ENCODE data around the gene TP53AIP1. TPM values are rescaled to one million over a fixed set of nuclear protein-coding genes. Genes with fewer than 3 reads are reported as not detected.

The TP53AIP1 gene
- total and polyA plus RNA-seq, 4 experiments from 2014 or later = not detected

GRCh38 chr11:128931066-128931465 is 11.6 kb downstream of the TP53AIP1 start:
- ChIA-PET CTCF (ENCODE audit: partially characterized antibody) (no interaction called here), POLR2A (ENCODE audit: partially characterized antibody) (no interaction called here)
- Histone ChIP-seq H3K9me3 (ENCODE audit: control insufficient read depth in 1 of 2, low read length in 2 of 2) (no peaks in the 10 kb centered on the region), H3K27me3 (ENCODE audit: insufficient read depth, low read length) (no peaks in the 10 kb centered on the region), H3K27ac (ENCODE audit: low read depth, low read length) (no peak overlapping the region), H3K4me3 (ENCODE audit: low read length in 2 of 2) (no peak overlapping the region), H3K4me1 (ENCODE audit: insufficient read depth, low read length) (no peaks in the 10 kb centered on the region), H3K36me3 (ENCODE audit: insufficient read depth, low read length) (no peaks in the 10 kb centered on the region)
- Mint-ChIP-seq H3K27ac (no peak overlapping the region), H3K4me3 (no peak overlapping the region), H3K4me1 (peaks cover 9 to 13% (median 11%) of the 10 kb centered on the region in 4 donors), H3K36me3 (no peaks in the 10 kb centered on the region), H3K27me3 (peaks cover 2 to 3% of the 10 kb centered on the region in 2 donors), H3K9me3 (peaks cover 0 to 3% (median 0%) of the 10 kb centered on the region in 8 donors)
- DNase-seq = no peak
- intact Hi-C loops (cut with micrococcal nuclease) = no loop called here

DNA sequence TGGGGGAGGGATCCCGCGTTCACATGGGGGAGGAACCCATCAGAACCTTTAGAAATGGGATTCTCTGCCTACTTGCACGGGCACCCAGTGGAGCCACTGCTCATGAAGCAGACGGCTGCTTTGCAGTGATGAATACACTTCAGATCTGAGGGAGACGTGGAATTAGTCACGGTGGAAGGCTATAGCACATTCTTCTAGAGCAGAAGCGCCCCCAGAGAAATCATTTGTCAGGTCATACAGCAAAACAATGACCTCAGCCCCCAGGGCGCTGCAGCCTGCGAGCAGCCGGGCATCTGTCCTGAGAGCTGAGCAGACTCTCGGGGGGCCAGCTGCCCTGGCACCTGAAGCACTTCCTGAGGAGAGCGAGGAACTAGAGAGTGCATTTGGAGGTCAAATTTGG is 12.7 kb downstream of the TP53AIP1 start:
- H3K36me3 Mint-ChIP-seq = no peaks in the 10 kb centered on the region
- POLR2A ChIA-PET (ENCODE audit: partially characterized antibody) = no interaction called here
- H3K27ac Mint-ChIP-seq = no peak overlapping the region
- Histone ChIP-seq H3K27ac (ENCODE audit: low read depth, low read length) (no peak overlapping the region), H3K4me1 (ENCODE audit: insufficient read depth, low read length) (no peaks in the 10 kb centered on the region), H3K36me3 (ENCODE audit: insufficient read depth, low read length) (no peaks in the 10 kb centered on the region), H3K4me3 (ENCODE audit: low read length in 2 of 2) (no peak overlapping the region), H3K9me3 (ENCODE audit: control insufficient read depth in 1 of 2, low read length in 2 of 2) (no peaks in the 10 kb centered on the region), H3K27me3 (ENCODE audit: insufficient read depth, low read length) (no peaks in the 10 kb centered on the region)
- peaks cover 2 to 3% of the 10 kb centered on the region in 2 donors for H3K27me3 Mint-ChIP-seq
- CTCF ChIA-PET (ENCODE audit: partially characterized antibody) = no interaction called here
- peaks cover 0 to 3% (median 0%) of the 10 kb centered on the region in 8 donors for H3K9me3 Mint-ChIP-seq
- H3K4me1 Mint-ChIP-seq = peaks cover 9 to 13% (median 11%) of the 10 kb centered on the region in 4 donors
- H3K4me3 Mint-ChIP-seq = no peak overlapping the region
- no peak for DNase-seq
- intact Hi-C loops (cut with micrococcal nuclease) = no loop called here

DNA sequence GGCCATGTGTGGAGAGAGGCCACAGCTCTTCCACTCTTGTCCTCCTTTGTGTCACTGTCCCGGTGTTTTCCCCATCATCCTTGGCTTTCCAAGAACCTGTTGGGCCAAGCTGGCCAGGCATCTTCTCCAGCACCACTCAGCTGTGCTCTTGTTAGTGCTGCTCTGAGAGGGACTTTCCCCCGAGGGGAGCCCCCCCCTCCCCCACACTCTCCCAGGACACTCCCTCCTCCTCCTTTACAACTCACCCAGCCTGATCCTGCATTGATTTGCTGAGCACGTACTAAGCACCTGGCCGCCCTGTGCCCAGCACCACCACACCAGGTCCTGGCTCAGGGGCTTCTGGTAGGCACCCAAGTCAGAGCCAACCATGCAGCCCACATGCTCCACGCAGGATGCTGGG is 13.2 kb downstream of the TP53AIP1 start:
- Mint-ChIP-seq H3K4me1 (peaks cover 9 to 13% (median 11%) of the 10 kb centered on the region in 4 donors), H3K36me3 (no peaks in the 10 kb centered on the region), H3K4me3 (peak overlapping the region in 2 of 8 donors; percentile 21 to 35), H3K9me3 (peaks cover 0 to 3% (median 0%) of the 10 kb centered on the region in 8 donors), H3K27me3 (peaks cover 2 to 3% of the 10 kb centered on the region in 2 donors), H3K27ac (peak overlapping the region in 1 of 7 donors; percentile 31)
- ChIA-PET POLR2A (ENCODE audit: partially characterized antibody) (no interaction called here), CTCF (ENCODE audit: partially characterized antibody) (interaction anchor here (0.6 kb wide), 1 partner anchor 892 kb away, joined by 3 read pairs; no protein-coding TSS in a partner anchor)
- H3K27me3 ChIP-seq (ENCODE audit: insufficient read depth, low read length) = no peaks in the 10 kb centered on the region
- no peak overlapping the region for H3K4me3 ChIP-seq (ENCODE audit: low read length in 2 of 2)
- no peak overlapping the region for H3K27ac ChIP-seq (ENCODE audit: low read depth, low read length)
- DNase-seq = no peak
- no peaks in the 10 kb centered on the region for H3K4me1 ChIP-seq (ENCODE audit: insufficient read depth, low read length)
- H3K36me3 ChIP-seq (ENCODE audit: insufficient read depth, low read length) = no peaks in the 10 kb centered on the region
- no peaks in the 10 kb centered on the region for H3K9me3 ChIP-seq (ENCODE audit: control insufficient read depth in 1 of 2, low read length in 2 of 2)
- intact Hi-C loops (cut with micrococcal nuclease) = no loop called here

DNA sequence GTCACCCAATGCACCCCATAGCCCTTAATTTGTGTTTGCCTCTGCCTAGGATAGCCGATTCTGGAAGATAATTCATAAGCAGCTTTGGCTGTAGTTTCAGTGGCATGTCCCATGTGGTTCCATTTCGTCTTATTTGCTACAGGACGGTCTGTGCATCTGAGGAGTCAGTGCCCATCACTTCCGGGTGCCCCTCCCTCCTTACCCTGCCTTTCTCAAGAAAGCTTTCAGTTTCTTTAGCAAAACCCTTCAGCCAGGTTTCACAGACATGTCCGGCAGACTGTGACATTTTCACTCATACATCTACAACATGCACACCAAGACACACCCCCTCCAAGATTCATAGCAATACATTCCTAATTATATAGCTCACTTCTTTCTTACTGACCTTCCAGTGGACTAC is 14.3 kb downstream of the TP53AIP1 start:
- peak in 1 of 5 donors; percentile 9 for DNase-seq
- H3K27me3 ChIP-seq (ENCODE audit: insufficient read depth, low read length) = no peaks in the 10 kb centered on the region
- Mint-ChIP-seq H3K27me3 (peaks cover 2 to 4% of the 10 kb centered on the region in 2 donors), H3K4me1 (peaks cover 9 to 13% (median 11%) of the 10 kb centered on the region in 4 donors), H3K36me3 (no peaks in the 10 kb centered on the region), H3K9me3 (no peaks in the 10 kb centered on the region), H3K4me3 (peak overlapping the region; percentile 17 to 62 (median 46)), H3K27ac (peak overlapping the region in 3 of 7 donors; percentile 4 to 68 (median 14))
- no peaks in the 10 kb centered on the region for H3K36me3 ChIP-seq (ENCODE audit: insufficient read depth, low read length)
- ChIA-PET CTCF (ENCODE audit: partially characterized antibody) (interaction anchor here (0.9 to 2.5 kb wide), 5 partner anchors 12 to 771 kb away, joined by 3 to 8 read pairs (median 4); no protein-coding TSS in a partner anchor), POLR2A (ENCODE audit: partially characterized antibody) (no interaction called here)
- H3K4me3 ChIP-seq (ENCODE audit: low read length in 2 of 2) = no peak overlapping the region
- H3K27ac ChIP-seq (ENCODE audit: low read depth, low read length) = no peak overlapping the region
- no peaks in the 10 kb centered on the region for H3K9me3 ChIP-seq (ENCODE audit: control insufficient read depth in 1 of 2, low read length in 2 of 2)
- intact Hi-C loops (cut with micrococcal nuclease) = no loop called here
- no peaks in the 10 kb centered on the region for H3K4me1 ChIP-seq (ENCODE audit: insufficient read depth, low read length)

- Mint-ChIP-seq H3K27me3 (peaks cover 2 to 4% of the 10 kb centered on the region in 2 donors), H3K4me3 (peak overlapping the region in 4 of 8 donors; percentile 17 to 62 (median 43)), H3K4me1 (peaks cover 9 to 13% (median 11%) of the 10 kb centered on the region in 4 donors), H3K9me3 (no peaks in the 10 kb centered on the region), H3K27ac (peak overlapping the region in 2 of 7 donors; percentile 15 to 18), H3K36me3 (no peaks in the 10 kb centered on the region)
- intact Hi-C loops (cut with micrococcal nuclease) = no loop called here
- H3K36me3 ChIP-seq (ENCODE audit: insufficient read depth, low read length) = no peaks in the 10 kb centered on the region
- H3K27me3 ChIP-seq (ENCODE audit: insufficient read depth, low read length) = no peaks in the 10 kb centered on the region
- H3K4me3 ChIP-seq (ENCODE audit: low read length in 2 of 2) = no peak overlapping the region
- ChIA-PET POLR2A (ENCODE audit: partially characterized antibody) (no interaction called here), CTCF (ENCODE audit: partially characterized antibody) (interaction anchor here (1.2 to 2.5 kb wide), 4 partner anchors 11 to 770 kb away, joined by 3 to 8 read pairs (median 5); no protein-coding TSS in a partner anchor)
- H3K4me1 ChIP-seq (ENCODE audit: insufficient read depth, low read length) = no peaks in the 10 kb centered on the region
- no peak for DNase-seq
- no peaks in the 10 kb centered on the region for H3K9me3 ChIP-seq (ENCODE audit: control insufficient read depth in 1 of 2, low read length in 2 of 2)
- H3K27ac ChIP-seq (ENCODE audit: low read depth, low read length) = no peak overlapping the region
Observed at GRCh38 chr11:128927683-128928336, 14.9 kb downstream of the TP53AIP1 start.

- intact Hi-C loops (cut with micrococcal nuclease) = no loop called here
- no peak overlapping the region for H3K4me3 Mint-ChIP-seq
Observed at GRCh38 chr11:128927108-128927461, 15.6 kb downstream of the TP53AIP1 start.

DNA sequence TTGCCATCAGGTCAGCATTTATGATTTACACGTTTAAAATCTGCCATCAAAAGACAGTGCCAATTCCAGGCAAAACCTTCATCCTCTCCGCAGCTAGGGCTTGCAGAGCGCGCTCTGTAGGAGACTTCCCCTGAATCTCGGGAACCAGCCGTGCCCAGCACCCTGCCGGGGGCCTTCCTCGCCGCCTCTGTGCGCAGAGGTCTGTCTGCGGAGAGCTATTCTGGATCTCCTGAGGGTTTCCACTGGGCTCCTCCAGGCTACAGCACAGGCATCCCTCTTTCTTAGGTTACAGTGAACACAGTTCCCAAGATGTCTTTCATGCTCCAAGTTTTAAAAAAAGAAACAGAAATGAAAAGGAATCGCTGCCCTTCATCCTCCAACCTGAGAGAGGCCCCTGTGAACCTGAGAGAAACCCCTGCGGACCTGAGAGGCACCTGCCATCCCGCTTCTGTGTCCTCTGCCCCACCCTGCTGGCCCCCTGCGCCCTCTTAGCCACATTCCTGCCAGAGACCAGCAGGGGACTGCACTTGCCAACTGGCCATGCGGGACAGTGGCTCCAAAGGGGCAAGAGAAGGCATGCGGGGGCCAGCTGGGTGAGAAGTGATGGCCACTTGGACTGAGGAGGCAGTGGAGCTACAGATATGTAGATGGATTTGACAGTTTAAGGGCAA is 16.1 kb downstream of the TP53AIP1 start:
- Histone ChIP-seq H3K4me3 (ENCODE audit: low read length in 2 of 2) (no peak overlapping the region), H3K4me1 (ENCODE audit: insufficient read depth, low read length) (no peaks in the 10 kb centered on the region), H3K36me3 (ENCODE audit: insufficient read depth, low read length) (no peaks in the 10 kb centered on the region), H3K27ac (ENCODE audit: low read depth, low read length) (no peak overlapping the region), H3K27me3 (ENCODE audit: insufficient read depth, low read length) (no peaks in the 10 kb centered on the region), H3K9me3 (ENCODE audit: control insufficient read depth in 1 of 2, low read length in 2 of 2) (no peaks in the 10 kb centered on the region)
- ChIA-PET CTCF (ENCODE audit: partially characterized antibody) (interaction anchor here (0.7 to 2.5 kb wide), 2 partner anchors 41 to 151 kb away, joined by 3 to 8 read pairs; no protein-coding TSS in a partner anchor), POLR2A (ENCODE audit: partially characterized antibody) (no interaction called here)
- Mint-ChIP-seq H3K4me3 (no peak overlapping the region), H3K27ac (no peak overlapping the region), H3K27me3 (peaks cover 2 to 6% of the 10 kb centered on the region in 2 donors), H3K9me3 (no peaks in the 10 kb centered on the region), H3K4me1 (peaks cover 9 to 13% (median 11%) of the 10 kb centered on the region in 4 donors), H3K36me3 (no peaks in the 10 kb centered on the region)
- intact Hi-C loops (cut with micrococcal nuclease) = no loop called here
- no peak for DNase-seq

More at GRCh38 chr11:128927108-128927461, 15.6 kb downstream of the TP53AIP1 start:
- H3K4me3 ChIP-seq (ENCODE audit: low read length in 2 of 2) = no peak overlapping the region
- H3K27ac ChIP-seq (ENCODE audit: low read depth, low read length) = no peak overlapping the region
- H3K4me1 ChIP-seq (ENCODE audit: insufficient read depth, low read length) = no peaks in the 10 kb centered on the region
- peaks cover 2 to 4% of the 10 kb centered on the region in 2 donors for H3K27me3 Mint-ChIP-seq
- H3K36me3 ChIP-seq (ENCODE audit: insufficient read depth, low read length) = no peaks in the 10 kb centered on the region
- no peaks in the 10 kb centered on the region for H3K27me3 ChIP-seq (ENCODE audit: insufficient read depth, low read length)
- no peaks in the 10 kb centered on the region for H3K9me3 Mint-ChIP-seq
- ChIA-PET POLR2A (ENCODE audit: partially characterized antibody) (no interaction called here), CTCF (ENCODE audit: partially characterized antibody) (interaction anchor here (2.5 kb wide), 1 partner anchor 42 kb away, joined by 8 read pairs; no protein-coding TSS in a partner anchor)
- H3K4me1 Mint-ChIP-seq = peaks cover 9 to 13% (median 11%) of the 10 kb centered on the region in 4 donors
- H3K36me3 Mint-ChIP-seq = no peaks in the 10 kb centered on the region
- no peak overlapping the region for H3K27ac Mint-ChIP-seq
- no peaks in the 10 kb centered on the region for H3K9me3 ChIP-seq (ENCODE audit: control insufficient read depth in 1 of 2, low read length in 2 of 2)
- DNase-seq = no peak

Measured in CD4-positive, alpha-beta memory T cell (primary cell).